ENCODE measurements around the gene ADSS1.
"Not testable (repeated sequence)": the region's sequence is repeated elsewhere in the genome, so short reads cannot be mapped to it uniquely, and the experiment has no call there.

ADSS1 gene

DNA sequence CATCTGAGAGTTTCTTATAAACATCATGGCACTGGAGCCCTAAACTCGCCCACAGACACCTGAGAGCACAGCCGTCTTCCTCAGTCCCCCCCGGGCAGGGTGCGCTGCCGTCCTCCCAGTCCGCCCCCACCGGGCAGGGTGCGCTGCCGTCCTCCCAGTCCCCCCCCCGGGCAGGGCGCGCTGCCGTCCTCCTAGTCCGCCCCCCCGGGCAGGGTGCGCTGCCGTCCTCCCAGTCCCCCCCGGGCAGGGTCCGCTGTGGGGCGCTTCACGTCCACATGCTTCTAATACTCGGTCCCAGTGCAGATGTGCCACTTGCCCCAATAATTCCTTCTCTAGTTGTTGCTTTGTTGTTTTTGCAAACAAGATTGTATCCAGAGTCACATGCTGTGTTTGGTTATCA lies 6.9 kb upstream of the ADSS1 start:
- no peak for DNase-seq (ENCODE audit: low read depth in 3 of 3)

DNA sequence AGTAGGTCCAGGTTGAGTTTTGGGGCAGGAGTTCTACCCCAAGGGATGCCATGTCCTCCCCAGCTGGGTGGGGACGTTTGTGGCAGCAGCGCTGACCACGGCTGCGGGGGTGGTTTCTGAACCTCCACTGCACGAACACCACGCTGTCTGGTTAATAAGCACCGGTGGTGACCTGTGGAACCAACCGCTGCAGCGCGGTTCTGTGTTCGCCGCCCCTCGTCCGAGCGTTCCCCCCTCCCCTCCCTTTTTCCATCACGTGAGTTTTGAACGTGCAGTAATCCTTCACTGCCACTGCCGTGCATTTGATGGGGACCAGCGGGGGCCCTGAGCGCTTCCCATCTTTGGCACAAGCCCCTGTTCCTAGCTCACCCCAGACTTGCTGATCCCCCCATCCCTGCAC lies 6.4 kb upstream of the ADSS1 start:
- DNase-seq (ENCODE audit: low read depth in 3 of 3) = no peak

DNA sequence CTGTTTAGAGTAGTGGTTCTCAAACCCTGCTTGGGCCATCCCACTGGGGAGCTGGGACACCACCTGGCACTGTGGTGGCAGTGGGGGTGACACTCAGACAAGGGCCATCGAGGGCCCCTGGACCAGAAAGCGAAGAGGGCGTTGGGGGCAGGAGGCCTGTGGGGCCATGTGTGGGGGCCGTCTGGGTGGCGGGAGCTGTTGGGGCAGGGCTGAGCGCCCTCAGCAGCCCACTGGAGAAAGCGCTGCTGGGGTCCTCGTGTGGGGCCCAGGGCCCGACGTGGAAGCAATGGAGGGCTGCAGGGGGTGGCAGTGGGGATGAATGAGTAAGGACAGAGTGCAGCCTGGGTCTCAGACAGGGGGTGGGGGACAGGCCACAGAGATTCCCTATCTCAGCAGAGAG lies 5.9 kb upstream of the ADSS1 start:
- no peak for DNase-seq (ENCODE audit: low read depth in 3 of 3)

DNA sequence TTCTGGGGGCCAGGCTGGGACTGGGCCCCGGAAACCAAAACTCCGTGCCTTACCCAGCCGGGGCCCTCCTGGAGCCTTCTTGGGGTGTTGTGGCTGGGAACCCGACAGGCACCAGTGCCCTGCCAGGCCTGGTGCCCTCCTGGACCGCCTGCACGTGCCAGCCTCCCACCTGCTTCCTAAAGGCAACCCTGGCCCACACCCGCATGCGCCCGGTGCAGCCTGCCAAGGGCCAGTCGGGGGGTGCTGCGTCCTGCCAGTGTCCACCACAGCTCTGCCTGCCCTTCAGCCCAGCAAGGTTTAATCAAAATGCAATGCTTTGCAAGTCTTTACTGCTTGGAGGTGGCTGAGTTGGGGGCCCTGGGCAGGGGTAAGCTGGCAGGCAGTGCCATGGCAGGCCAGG lies 5.2 kb upstream of the ADSS1 start:
- no peak for DNase-seq (ENCODE audit: low read depth in 3 of 3)

DNA sequence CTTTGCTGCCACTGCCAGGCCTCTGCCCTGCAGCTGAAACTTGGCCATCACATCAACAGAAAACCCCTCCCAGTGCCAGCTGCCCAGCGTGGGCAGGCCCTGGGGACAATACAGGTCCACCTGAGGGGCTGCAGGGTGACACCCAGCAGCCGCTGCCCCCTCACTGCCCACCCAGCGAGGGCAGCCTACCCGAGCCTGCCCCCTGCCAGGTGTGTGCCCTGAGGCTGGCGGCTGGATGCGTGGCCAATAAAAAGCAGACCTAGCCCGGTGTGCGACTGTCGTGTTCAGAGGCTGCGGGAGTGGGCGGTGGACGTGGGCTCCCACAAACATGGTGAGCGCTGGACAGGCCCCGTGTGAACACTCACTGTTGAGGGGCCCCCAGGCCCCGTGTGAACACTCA lies 4.7 kb upstream of the ADSS1 start:
- DNase-seq (ENCODE audit: low read depth in 3 of 3) = no peak

DNA sequence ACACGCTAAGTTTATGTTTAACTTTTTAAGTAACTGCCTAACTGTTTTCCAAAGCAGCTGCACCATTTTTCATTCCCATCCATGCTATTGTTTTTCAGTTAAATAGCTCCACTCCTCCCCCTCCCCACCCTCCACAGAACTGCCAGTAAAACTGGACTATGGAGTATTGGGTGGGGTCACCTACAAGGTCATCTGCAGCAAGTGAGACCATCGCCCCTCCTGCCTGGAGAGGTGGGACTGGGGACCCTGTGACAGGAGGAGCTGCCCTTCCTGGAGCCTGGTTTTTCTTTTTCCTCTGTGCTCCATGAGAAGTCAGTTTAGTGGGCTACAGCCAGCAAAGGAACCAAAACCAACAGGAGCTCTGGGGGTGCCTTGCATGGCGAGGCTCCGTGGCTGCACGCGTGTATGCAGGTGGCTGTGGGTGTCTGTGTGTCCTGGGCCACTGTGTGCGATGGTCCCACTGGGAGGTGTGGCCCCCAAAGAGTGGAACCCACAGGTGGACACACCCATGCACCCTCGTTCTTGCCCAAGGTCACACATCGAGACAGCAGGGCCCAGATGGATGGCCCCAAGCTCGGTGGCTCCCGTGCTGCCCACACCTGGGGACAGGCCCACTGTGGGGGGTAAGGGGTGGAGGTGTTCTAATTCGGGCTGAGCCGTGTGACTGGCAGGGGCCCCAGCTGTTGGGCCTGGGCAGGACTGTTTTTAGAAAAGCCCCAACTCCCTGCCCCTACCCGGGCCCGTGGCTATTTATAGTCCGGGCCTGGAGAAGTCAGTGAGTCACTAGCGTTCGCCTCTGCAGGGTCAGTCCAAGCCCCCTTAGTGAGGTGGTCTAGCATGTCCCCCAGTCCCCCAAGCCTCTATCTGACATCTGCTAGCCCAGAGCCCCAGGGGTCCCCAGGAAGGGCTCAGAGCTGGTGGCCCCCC lies 2.3 kb upstream of the ADSS1 start:
- no peak for DNase-seq (ENCODE audit: low read depth in 3 of 3)

DNA sequence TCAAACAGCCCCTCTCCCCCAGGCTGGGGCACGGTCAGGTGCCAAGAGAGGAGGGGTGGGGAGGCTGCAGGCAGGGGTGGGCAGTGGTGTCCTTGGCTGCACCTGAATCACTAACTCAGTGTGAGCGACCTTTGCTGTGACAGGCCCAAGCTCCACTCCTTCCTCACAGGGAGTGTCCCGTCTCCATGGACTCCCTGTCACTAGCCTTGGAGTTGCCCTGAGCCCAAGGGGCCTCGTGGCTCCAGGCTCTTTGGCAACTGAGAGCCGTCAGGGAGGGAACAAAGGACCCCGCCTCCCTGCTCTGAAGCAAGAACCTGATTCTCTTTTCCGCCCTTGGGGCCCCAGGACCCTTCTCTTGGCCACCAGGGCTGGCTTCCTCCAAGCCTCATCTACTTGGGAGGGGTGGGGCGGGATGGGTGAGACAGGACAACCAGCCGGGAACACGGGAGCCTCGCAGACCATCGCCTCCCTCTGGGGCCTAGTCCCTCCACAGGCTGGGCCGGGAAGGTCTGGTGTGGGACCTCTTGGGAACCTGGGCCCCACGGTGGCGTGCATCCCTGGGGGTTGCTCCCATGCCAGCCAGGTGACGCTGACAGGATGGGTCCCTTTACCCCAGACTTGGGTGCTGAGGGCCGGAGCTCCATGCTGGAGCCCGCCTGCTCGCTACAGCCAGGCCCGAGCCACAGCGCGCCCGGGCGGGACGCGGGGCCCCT lies 935 bp upstream of the ADSS1 start:
- no peak for DNase-seq (ENCODE audit: low read depth in 3 of 3)

DNA sequence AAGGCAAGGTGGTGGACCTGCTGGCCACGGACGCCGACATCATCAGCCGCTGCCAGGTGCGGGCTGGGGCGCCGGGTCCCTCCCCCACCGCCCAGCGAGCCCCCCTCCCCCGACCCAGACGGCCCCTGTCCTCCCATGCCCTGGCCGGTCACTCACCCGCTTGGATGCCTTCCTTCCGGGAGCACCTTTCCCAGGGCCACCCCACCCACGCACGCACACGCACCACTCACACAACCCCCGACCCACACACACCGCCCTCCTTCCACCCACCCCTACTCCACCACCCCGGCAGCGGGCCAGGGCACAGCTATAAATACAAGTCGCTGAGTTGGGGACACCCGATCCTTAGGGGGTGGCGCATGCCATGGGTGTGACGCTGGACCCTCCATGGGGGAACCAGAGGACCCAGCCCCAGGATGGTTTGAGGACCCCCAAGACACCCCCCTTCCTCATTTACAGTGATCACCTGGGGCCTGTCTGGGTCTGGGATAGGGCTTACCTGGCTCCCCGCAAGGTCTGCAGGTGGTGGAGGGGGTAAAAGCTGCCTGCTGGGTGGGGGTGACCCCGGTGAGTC lies 465 bp downstream of the ADSS1 start:
- no peak for DNase-seq (ENCODE audit: low read depth in 3 of 3)

DNA sequence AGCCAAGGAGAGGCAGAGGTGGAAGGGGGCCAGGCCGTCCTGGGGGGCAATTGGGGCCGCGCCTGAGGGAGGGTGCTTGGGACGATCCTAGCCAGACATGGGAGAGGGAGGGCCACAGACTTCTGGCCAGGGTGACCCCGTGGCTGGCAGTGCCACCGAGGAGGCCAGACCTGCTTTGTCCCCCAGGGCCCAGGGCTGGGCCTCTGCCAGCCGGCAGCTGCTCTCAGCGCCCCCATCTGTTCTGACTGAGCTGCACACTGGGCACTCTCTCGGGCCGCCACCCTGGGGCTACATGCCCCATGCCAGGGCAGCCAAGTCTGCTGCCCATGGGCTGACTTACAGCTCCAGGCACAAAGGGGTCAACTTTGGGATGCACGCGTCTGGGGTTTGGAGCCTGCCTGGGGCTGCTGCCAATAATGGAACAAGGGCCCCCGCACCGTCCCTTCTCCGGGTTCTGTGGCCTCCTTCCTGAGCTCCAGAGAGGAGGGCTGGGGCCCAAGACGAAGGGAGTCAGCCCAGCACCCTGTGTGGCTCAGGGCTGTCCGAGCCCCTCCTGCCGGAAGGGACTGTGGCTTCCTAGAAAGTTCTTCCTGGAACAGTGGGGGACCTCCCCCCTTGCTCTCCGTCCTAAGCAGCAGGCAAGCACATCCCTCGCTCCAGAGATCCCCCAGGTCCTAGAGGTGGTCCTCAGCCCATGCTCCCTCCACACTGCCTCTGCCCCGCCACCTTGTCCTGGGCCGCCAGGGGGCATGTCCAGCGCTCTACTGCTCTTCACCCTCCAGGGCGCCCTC lies 1.1 kb downstream of the ADSS1 start:
- DNase-seq (ENCODE audit: low read depth in 3 of 3) = no peak

DNA sequence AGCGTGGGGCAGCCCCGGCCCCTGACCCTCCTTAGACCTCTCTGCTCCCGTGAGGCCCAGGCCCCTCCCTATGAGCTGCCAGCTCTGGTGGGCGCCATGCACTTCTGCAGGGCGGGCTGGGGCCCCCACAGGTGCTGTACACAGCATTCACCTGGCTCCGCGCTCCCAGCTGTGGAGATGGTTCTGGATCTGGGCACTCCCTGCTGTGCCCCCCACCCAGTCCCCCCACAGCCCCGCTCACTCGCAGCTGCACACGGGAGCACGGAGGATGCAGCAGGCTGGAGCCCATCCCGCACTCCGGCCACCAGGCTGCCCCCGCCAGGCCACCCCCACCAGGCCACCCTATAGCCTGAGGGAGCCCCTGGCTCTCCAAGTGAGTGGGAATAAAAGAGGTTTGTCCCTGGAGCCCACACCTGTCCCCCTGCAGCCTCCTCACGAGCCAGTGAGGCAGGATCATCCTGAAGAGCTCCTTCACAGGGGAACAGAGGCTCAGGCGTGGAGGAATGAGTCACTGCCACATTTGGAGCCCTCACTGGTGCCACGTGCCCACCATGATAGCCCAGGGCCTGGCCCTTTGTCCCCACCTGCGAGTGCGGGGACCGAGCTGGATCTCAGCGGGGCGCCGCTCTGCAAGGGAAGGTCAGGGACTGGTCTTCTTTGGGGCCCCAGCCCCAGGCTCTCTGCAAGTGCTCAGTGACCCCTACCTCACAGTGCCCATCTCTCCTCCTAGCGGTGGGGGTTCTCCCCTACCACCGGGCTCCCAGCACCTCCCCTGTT lies 1.9 kb downstream of the ADSS1 start:
- DNase-seq (ENCODE audit: low read depth in 3 of 3) = no peak

DNA sequence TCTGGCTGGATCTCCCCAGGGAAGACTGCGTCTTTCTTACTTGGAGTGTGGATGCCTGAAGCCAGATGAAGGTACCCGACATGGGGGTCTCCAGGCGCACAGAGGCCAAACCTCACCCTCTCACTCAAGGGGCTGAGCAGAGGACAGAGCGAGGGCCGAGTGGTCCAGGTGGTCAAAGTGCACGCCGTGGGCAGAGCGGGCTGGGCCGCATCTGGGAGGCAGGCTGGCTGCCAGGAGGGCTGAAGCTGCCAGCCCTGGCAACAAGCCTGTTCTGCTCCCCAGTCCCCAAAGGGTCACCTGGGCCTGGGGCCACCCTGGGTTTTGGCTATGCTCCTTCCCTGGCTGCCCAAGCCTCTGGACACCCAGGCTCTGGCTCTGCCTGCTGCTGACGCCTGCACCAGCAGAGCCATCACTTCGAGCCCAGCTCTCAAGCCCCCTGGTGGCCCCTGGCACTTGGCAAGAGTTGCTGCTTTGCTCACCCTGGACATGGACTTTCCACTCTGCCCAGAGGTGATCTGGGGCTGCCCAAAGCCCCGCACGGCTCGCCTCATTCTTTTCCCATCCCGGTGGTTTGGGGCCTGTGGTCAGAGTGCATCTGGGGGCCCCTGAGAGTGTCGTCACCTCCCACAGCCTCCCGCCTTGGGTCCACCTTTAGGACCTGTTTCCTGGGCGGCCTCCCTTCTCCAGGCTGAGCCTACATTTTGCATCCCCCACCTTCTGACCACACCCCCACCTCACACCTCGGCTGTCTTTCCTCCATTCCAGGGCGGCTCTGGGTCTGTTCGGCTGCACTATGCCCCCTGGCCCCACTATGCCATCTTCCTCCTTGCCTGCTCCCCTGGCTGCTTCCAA lies 2.8 kb downstream of the ADSS1 start:
- no peak for DNase-seq (ENCODE audit: low read depth in 3 of 3)

DNA sequence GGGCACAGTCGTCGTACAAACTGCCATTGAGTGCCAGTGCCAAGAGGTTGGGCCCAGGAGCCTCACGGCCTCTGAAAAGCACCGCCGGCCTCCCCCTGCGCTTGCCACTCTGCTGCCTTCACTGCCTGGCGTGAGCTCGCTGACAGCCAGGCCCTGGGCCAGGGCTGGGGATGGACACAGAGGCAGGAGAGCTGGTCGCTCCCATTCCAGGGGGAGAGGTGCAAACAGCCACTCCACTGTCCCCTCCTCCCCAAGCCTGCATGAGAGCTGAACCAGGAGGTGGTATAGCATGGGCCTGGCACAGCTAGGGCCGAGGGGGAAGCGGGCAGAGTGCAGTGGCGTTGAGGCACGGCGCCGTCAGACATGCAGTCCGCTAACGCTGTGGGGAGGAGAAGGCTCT lies 4.6 kb downstream of the ADSS1 start:
- no peak for DNase-seq (ENCODE audit: low read depth in 3 of 3)

DNA sequence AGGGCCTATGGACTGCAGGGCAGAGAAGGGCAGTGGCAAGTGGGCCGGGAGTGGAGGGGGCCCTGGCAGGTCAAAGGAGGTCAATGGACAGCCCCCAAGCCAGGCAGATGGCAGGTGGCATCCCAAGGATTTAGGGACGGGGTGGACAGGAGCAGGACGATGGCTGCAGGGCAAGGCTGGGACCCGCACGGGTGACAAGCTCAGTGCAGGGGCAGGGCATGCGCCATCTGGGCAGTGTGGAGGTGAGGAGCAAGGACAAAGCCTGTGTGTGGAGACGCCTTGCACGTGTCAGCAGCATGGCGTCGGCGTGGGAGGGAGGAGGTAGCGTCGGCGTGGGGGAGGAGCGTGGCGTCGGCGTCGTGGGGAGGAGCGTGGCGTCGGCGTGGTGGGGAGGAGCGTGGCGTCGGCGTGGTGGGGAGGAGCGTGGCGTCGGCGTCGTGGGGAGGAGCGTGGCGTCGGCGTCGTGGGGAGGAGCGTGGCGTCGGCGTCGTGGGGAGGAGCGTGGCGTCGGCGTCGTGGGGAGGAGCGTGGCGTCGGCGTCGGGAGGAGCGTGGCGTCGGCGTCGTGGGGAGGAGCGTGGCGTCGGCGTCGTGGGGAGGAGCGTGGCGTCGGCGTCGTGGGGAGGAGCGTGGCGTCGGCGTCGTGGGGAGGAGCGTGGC lies 5.3 kb downstream of the ADSS1 start:
- not testable (repeated sequence) for DNase-seq (ENCODE audit: low read depth in 3 of 3)

DNA sequence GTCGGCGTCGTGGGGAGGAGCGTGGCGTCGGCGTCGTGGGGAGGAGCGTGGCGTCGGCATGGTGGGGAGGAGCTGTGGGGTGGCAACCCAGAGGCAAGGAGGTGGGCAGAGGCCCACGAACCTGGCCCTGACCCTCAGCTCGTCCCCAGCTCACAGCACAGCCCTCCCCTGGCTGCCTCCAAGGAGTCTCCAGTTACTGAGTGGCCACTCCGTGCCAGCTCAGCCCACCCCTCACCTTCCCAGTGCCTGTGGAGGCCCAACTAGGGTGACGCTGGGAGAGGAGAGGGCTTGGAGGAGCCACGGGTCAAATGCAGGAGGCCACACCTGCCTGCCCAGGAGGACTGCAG lies 5.8 kb downstream of the ADSS1 start:
- no peak for DNase-seq (ENCODE audit: low read depth in 3 of 3)

DNA sequence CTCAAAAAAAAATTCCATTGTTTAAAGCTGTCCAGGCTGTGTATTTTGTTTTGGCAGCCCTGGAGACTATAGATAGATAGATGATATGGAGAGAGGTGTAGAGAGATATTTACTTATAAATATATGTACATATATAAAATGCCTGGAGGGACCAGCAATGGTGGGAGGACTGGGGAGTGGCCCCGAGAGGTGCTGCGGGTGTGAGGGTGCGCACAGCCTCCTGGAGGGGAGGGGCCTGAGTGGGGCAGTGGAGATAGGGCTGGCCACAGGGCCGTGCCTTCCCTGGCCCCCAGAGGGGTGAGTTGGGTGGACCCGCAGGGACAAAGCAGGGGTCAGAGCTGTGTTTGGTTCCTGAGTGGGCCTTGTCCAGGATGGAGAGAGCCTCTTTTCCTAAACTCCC lies 6.5 kb downstream of the ADSS1 start:
- no peak for DNase-seq (ENCODE audit: low read depth in 3 of 3)

DNA sequence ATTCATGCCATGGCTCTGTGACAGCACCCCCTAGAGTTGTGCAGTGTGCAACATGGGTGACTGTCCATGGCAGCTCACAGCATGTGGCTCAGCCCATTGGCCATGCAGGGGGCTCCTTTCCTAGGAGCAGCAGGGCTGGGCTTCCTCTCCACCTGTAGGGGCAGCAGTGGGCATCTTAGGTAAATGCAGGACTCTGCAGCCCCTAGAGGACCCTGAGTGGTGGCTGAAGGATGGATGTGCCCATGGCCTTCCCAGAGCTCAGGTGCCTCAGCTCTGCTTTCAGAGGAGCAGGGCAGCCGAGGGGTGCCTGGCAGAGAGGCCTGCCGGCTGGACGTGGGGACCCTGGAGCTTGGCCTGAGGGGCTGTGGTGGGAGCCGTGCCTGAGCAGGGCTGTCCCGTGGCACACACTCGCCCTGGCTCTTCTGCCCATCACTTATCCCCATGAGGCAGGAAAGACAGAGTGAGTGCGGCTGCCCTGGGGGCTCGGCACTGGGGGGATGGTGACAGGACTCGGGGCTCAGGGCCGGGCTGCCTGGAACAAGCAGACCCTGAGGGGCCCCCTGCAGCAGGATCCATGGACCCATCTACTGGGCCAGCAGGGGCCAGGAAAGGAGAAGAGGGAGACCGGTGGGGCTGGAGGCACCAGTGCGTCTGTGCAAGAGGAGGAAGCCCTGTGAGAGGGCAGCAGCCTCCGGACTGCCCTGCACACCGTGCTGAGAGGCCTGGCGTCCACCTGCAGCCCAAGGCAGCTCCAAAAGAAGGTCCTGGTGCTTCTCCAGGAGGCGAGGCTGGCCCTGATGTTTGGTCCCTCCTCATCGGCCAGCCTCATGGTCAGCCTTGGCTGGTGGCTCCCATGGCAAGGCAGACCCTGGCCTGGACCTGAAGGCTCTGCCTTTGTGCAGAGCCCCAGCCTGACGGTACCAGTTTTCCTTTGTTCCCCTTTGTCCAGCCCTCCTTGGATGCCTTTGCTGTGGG lies 7.6 kb downstream of the ADSS1 start:
- DNase-seq (ENCODE audit: low read depth in 3 of 3) = no peak

DNA sequence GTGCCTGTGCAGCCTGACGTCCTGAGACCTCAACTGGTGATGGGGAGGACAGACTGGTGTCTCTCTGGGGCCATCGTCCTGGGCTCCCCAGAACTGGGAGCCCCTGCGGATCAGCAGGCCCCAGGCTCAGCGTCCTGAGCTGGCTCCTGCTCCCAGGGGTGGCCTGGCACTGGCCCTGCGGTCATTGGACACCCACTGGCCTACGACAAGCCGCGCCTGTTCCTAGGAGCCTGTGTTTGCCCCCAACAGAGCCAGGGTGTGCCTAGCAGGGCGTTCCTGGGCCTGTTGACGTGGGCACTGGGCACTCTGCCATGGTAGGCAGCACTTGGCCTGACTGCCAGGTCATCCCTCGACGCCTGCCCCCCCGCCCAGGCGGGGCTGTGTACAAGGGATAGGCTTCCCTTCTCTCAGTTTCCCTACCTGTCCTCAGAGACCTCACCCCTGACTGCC lies 8.4 kb downstream of the ADSS1 start:
- DNase-seq (ENCODE audit: low read depth in 3 of 3) = no peak

DNA sequence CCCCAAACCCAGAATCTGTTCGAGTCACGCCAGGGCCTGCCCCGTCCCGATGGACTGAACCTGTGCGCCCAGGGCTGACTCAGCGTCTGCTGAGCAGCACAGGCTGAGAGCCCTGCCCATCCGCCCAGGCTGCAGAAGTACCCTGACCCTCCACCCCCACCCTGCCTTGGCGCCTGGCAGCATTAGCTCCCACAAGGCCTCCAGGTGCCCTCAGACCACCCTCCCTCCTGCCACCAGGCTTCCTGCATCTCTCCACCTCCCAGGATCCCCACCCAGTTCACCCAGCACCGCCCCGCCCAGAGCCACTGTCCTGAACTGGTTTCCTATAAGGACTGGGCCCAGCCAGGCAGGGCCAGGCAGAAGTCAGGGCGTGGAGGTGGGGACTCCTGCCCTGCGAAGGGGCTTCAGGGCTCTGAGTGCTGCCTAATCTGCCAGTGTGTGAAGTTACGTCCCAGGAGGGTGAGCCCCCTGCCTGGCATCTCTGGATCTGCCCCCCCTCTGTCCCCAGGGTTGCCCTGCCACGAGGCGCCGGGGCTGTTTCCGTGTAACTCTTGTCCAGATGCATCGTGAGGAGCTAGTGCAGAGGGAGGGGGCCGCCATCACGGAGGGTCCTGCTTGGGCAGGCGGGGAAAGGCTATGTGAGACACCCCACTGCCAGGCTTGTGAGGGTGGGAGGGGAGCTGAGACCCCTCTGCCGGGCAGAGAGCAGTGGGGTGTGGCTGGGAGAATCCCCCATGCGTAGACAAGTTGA lies 9.1 kb downstream of the ADSS1 start:
- no peak for DNase-seq (ENCODE audit: low read depth in 3 of 3)

Data from stimulated activated CD4-positive, alpha-beta T cell treated with anti-CD3 and anti-CD28 coated beads, TNF-alpha, amount 100 ng/mL, for 48 hours (primary cell).